CD4-positive, alpha-beta T cell (primary cell): ENCODE data around the gene MEAK7. TPM values are rescaled to one million over a fixed set of nuclear protein-coding genes. Genes with fewer than 3 reads are reported as not detected.

Source experiments
- ATAC-seq: fragments of 200-7000 bp; cut with Tn5 transposase; one replicate; pipeline ENCODE4 v1.10.0; 2022; ENCODE audit warnings: mild to moderate bottlenecking; ENCODE audit not compliant: poor library complexity
- CTCF ChIA-PET: fragments of 350-600 bp; sonication (Branson Sonifier 250); formaldehyde crosslinking; loops from one replicate; lab custom pipeline; 2021; ENCODE audit warnings: antibody characterized with exemption, inconsistent platforms; lab: Charles Lee
- POLR2A ChIA-PET: fragments of 350-600 bp; sonication (Branson Sonifier 250); formaldehyde crosslinking; loops from one replicate; lab custom pipeline; 2021; ENCODE audit warnings: antibody characterized with exemption, inconsistent platforms; lab: Charles Lee
- DNase-seq, 14 experiments: peaks; one replicate each; pipeline ENCODE4 v3.0.0-alpha.2; 2013 to 2020; ENCODE audit warnings: mixed read lengths in 2 of 14
- H3K27ac ChIP-seq, 2 donors: one replicate each; pipeline versions ENCODE4 v1.5.1 to v1.7.0; 2013; ENCODE audit warnings: low read length in 2 of 2, low read depth in 1 of 2, mild to moderate bottlenecking in 1 of 2
- H3K27me3 ChIP-seq, 2 experiments: 1 replicate in 1 of 2; 2 replicates in 1 of 2; pipeline versions ENCODE4 v1.6.1 to v1.7.0; 2013; ENCODE audit warnings: low read length in 2 of 2, control low read depth in 1 of 2, mild to moderate bottlenecking in 1 of 2, moderate library complexity in 1 of 2; ENCODE audit not compliant: insufficient read depth in 2 of 2, control insufficient read depth in 1 of 2
- H3K36me3 ChIP-seq: one replicate; pipeline ENCODE4 v1.6.1; 2013; ENCODE audit warnings: low read length, control low read depth; ENCODE audit not compliant: insufficient read depth
- H3K4me1 ChIP-seq: one replicate; pipeline ENCODE4 v1.6.1; 2013; ENCODE audit warnings: low read length, control low read depth; ENCODE audit not compliant: insufficient read depth
- H3K4me3 ChIP-seq: one replicate; pipeline ENCODE4 v1.5.1; 2013; ENCODE audit warnings: mild to moderate bottlenecking, low read length, moderate library complexity
- H3K9me3 ChIP-seq, 2 experiments: 1 replicate in 1 of 2; 2 replicates in 1 of 2; pipeline versions ENCODE4 v1.6.1 to v1.7.0; 2013; ENCODE audit warnings: low read length in 2 of 2, mild to moderate bottlenecking in 2 of 2, control low read depth in 1 of 2, moderate library complexity in 1 of 2; ENCODE audit not compliant: control insufficient read depth in 1 of 2, insufficient read depth in 1 of 2
- H3K27ac Mint-ChIP-seq: one replicate; pipeline ENCODE4 v1.8.0; 2020; ENCODE audit warnings: mixed read lengths
- H3K27me3 Mint-ChIP-seq: one replicate; pipeline ENCODE4 v1.8.0; 2021; ENCODE audit warnings: mixed read lengths
- H3K36me3 Mint-ChIP-seq: one replicate; pipeline ENCODE4 v1.8.0; 2021; ENCODE audit warnings: low read depth, mixed read lengths
- H3K4me1 Mint-ChIP-seq: one replicate; pipeline ENCODE4 v1.8.0; 2021; ENCODE audit warnings: low read depth, mixed read lengths
- H3K4me3 Mint-ChIP-seq: one replicate; pipeline ENCODE4 v1.8.0; 2020; ENCODE audit warnings: mild to moderate bottlenecking, mixed read lengths
- H3K9me3 Mint-ChIP-seq: one replicate; pipeline ENCODE4 v1.8.0; 2020; ENCODE audit warnings: mixed read lengths
- intact Hi-C, 2 experiments: fragments of 100-400 bp; cut with DNase I in 1 of 2; cut with micrococcal nuclease in 1 of 2; formaldehyde crosslinking; loops; one replicate each; pipeline versions ENCODE4 v1.15.1 to v1.9.0; 2023 to 2025; cut with DNase I, micrococcal nuclease
- total RNA-seq, 174 experiments: library from RNA in 2 of 174; stranded (reverse) in 2 of 174; gene quantifications; one replicate each; pipeline ENCODE4 v1.2.3 and lab custom pipeline; 2021 to 2026
- TF ChIP-seq, protein P1 (sequence below): fragments of 200-600 bp; IDR thresholded peaks from one replicate; pipeline ENCODE4 v1.8.0; 2022; ENCODE audit warnings: antibody characterized with exemption, mild to moderate bottlenecking

Gene MEAK7
- total RNA-seq, 2 experiments from 2014 or later: 1.9 to 3.7 TPM

DNA sequence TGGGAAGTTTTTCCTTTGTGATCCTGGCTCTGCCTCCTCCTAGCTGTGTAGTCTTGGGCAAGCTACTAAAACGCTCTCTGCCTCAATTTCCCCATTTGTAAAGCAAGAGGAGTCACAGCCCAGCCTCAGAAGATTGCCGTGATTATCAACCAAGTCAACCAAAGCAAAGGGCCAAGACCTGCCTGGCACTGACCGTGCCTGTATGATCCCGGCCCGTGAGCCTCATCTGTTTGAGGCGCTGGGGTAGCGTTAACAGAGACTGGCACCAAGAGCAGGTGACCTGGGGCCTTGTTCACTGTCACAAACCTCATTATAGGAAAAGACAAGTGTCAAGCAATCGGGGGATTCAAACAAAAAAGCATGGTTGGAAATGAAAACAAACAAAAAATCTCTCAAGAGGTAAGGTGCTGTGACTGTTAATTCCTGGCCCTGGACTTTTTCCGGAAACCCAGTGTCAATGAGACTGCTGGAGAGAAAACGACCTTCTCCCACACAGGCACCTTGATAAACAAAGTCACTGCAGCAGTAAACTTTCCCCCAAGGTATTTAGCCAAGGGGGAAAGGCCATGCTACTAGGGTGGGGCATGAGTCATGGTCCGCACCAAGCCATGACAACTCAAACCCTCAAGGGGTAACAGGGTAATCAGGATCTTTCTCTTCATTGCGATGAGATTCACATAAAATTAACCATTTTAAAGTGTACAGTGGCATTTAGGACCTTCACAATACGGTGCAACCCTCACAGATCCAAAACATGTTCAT is 5.4 kb downstream of the MEAK7 start:
- Histone ChIP-seq H3K27me3 (no peaks in the 10 kb centered on the region), H3K4me3 (no peak overlapping the region), H3K36me3 (peaks cover 37% of the 10 kb centered on the region), H3K4me1 (peaks cover 9% of the 10 kb centered on the region), H3K9me3 (no peaks in the 10 kb centered on the region), H3K27ac (no peak overlapping the region)
- H3K4me1 Mint-ChIP-seq: peaks cover 16% of the 10 kb centered on the region
- ATAC-seq (no peak), DNase-seq (no peak)
- H3K4me3 Mint-ChIP-seq: no peak overlapping the region
- POLR2A ChIA-PET: no interaction called here
- no peaks in the 10 kb centered on the region for H3K27me3 Mint-ChIP-seq
- no peak overlapping the region for H3K27ac Mint-ChIP-seq
- CTCF ChIA-PET: no interaction called here
- TF ChIP-seq, protein P1, sequence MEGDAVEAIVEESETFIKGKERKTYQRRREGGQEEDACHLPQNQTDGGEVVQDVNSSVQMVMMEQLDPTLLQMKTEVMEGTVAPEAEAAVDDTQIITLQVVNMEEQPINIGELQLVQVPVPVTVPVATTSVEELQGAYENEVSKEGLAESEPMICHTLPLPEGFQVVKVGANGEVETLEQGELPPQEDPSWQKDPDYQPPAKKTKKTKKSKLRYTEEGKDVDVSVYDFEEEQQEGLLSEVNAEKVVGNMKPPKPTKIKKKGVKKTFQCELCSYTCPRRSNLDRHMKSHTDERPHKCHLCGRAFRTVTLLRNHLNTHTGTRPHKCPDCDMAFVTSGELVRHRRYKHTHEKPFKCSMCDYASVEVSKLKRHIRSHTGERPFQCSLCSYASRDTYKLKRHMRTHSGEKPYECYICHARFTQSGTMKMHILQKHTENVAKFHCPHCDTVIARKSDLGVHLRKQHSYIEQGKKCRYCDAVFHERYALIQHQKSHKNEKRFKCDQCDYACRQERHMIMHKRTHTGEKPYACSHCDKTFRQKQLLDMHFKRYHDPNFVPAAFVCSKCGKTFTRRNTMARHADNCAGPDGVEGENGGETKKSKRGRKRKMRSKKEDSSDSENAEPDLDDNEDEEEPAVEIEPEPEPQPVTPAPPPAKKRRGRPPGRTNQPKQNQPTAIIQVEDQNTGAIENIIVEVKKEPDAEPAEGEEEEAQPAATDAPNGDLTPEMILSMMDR: no peak
- peaks cover 50% of the 10 kb centered on the region for H3K36me3 Mint-ChIP-seq
- intact Hi-C loops: no loop called here
- H3K9me3 Mint-ChIP-seq: no peaks in the 10 kb centered on the region

DNA sequence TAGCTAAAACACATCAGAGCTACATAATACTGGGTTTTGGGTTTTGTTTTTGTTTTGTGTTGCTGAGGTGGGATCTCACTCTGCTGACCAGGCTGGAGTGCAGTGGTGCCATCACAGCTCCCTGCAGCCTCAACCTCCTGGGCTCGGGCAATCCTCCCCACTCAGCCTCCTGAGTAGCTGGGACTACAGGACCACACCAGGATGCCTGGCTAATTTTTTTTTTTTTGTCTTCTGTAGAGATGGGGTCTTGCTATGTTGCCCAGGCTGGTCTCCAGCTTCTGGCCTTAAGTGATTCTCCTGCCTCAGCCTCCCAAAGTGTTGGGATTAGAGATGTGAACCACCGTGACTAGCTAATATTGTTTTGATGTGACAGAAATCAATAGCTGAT is 6.2 kb downstream of the MEAK7 start:
- Histone ChIP-seq H3K4me1 (peaks cover under 1% of the 10 kb centered on the region), H3K36me3 (peaks cover 44% of the 10 kb centered on the region), H3K27ac (no peak overlapping the region), H3K4me3 (no peak overlapping the region), H3K27me3 (no peaks in the 10 kb centered on the region), H3K9me3 (peaks cover 0 to 6% of the 10 kb centered on the region in 2 experiments)
- ATAC-seq (no peak), DNase-seq (peak in 1 of 14 experiments; percentile 14)
- Mint-ChIP-seq H3K27ac (no peak overlapping the region), H3K9me3 (peaks cover under 1% of the 10 kb centered on the region), H3K4me3 (no peak overlapping the region), H3K4me1 (peaks cover 8% of the 10 kb centered on the region), H3K36me3 (peaks cover 58% of the 10 kb centered on the region), H3K27me3 (no peaks in the 10 kb centered on the region)
- CTCF ChIA-PET: interaction anchor here (1.1 kb wide), 1 partner anchor 8 kb away, joined by 3 read pairs; no protein-coding TSS in a partner anchor
- POLR2A ChIA-PET: no interaction called here
- TF ChIP-seq, protein P1: no peak
- intact Hi-C loops: no loop called here

DNA sequence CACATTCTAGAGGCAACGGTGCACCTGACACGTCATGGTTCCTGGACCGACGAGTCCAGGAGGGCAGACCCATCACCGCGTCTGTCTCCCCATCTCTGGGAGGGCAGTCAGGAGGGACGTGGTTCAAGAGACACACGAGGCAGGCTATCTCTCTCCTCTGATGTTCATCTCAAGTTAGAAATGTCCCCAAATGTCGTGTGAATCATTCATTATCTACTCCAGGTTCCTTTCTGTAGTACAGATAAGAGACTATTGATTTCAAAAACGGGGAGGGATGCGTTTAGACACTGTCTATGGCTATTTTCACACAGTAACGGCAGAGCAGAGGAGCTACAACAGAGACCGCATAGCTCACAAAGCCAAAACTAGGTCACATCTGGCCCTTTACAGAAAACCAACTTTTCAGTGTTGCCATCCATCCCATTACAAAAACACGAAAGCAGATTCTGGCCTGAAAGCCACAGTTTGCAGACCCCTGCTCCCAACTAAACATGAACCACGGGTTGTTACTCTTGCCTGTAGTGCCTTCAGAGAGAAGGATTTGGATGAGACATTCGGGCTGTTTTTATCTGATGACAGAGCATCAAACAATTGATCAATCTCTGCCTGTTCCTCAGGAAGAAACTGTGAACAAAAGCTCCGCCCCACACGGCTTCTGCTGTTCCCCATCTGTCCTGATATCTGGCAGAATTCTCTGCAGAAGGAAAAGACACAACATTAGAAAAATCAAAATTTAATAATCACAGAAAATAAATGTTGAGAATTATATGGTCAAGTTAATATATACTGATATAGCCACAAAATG is 6.8 kb downstream of the MEAK7 start:
- Mint-ChIP-seq H3K36me3 (peaks cover 64% of the 10 kb centered on the region), H3K4me3 (no peak overlapping the region), H3K27me3 (no peaks in the 10 kb centered on the region), H3K27ac (no peak overlapping the region), H3K9me3 (peaks cover 5% of the 10 kb centered on the region), H3K4me1 (peaks cover 2% of the 10 kb centered on the region)
- Histone ChIP-seq H3K4me3 (no peak overlapping the region), H3K9me3 (peaks cover 0 to 8% of the 10 kb centered on the region in 2 experiments), H3K4me1 (no peaks in the 10 kb centered on the region), H3K27me3 (no peaks in the 10 kb centered on the region), H3K27ac (no peak overlapping the region), H3K36me3 (peaks cover 50% of the 10 kb centered on the region)
- TF ChIP-seq, protein P1: no peak
- peak in 1 of 14 experiments; percentile 8 for DNase-seq
- ChIA-PET CTCF (interaction anchor here (1.1 kb wide), 1 partner anchor 9 kb away, joined by 3 read pairs; no protein-coding TSS in a partner anchor), POLR2A (no interaction called here)
- intact Hi-C loops: no loop called here
- ATAC-seq: no peak
